MV-4-11 (cell line): ENCODE results near the gene SMARCE1.

Source experiments
- DNase-seq: peaks from one replicate; lab custom pipeline; 2025; lab: John Stamatoyannopoulos, UW

SMARCE1 gene

GRCh38 chr17:40647624-40648383 is at the start of gene SMARCE1:
SMARCE1 (minus strand) TSS chr17:40647818; CDS start chr17:40645802, 2,016 bp downstream.
- DNase-seq: peak; percentile 60

- DNase-seq: no peak
Observed at GRCh38 chr17:40697297-40697696, 49.7 kb upstream of the SMARCE1 start.

GRCh38 chr17:40696651-40697072 is 49.0 kb upstream of the SMARCE1 start:
- DNase-seq: no peak

GRCh38 chr17:40695874-40696472 is 48.4 kb upstream of the SMARCE1 start:
- no peak for DNase-seq

- DNase-seq: no peak
Observed at GRCh38 chr17:40694584-40694983, 47.0 kb upstream of the SMARCE1 start.

- no peak for DNase-seq
Observed at GRCh38 chr17:40687106-40687505, 39.5 kb upstream of the SMARCE1 start.

GRCh38 chr17:40686192-40686591 is 38.6 kb upstream of the SMARCE1 start:
- no peak for DNase-seq

- DNase-seq: no peak
Observed at GRCh38 chr17:40680998-40681397, 33.4 kb upstream of the SMARCE1 start.

- no peak for DNase-seq
Observed at GRCh38 chr17:40679523-40679907, 31.9 kb upstream of the SMARCE1 start.

GRCh38 chr17:40678902-40679522 is 31.4 kb upstream of the SMARCE1 start:
- no peak for DNase-seq

GRCh38 chr17:40675905-40676304 is 28.3 kb upstream of the SMARCE1 start:
- DNase-seq: peak; percentile 95

GRCh38 chr17:40672654-40673053 is 25.0 kb upstream of the SMARCE1 start:
- no peak for DNase-seq

- DNase-seq: no peak
Observed at GRCh38 chr17:40671282-40671681, 23.7 kb upstream of the SMARCE1 start.

- DNase-seq: no peak
Observed at GRCh38 chr17:40666331-40666730, 18.7 kb upstream of the SMARCE1 start.

GRCh38 chr17:40664582-40665333 is 17.1 kb upstream of the SMARCE1 start, which contains the start of gene KRT222:
KRT222 (minus strand) TSS chr17:40665177; CDS start chr17:40665099, 78 bp downstream.
- no peak for DNase-seq

- DNase-seq: no peak
Observed at GRCh38 chr17:40663252-40663651, 15.6 kb upstream of the SMARCE1 start.

- no peak for DNase-seq
Observed at GRCh38 chr17:40659911-40660310, 12.3 kb upstream of the SMARCE1 start.

- no peak for DNase-seq
Observed at GRCh38 chr17:40658396-40658795, 10.8 kb upstream of the SMARCE1 start.

- DNase-seq: no peak
Observed at GRCh38 chr17:40651939-40652338, 4.3 kb upstream of the SMARCE1 start.

- DNase-seq: no peak
Observed at GRCh38 chr17:40648384-40648968, 858 bp upstream of the SMARCE1 start.

- peak; percentile 28 for DNase-seq
Observed at GRCh38 chr17:40646791-40647623, 611 bp downstream of the SMARCE1 start.
